GM12878 (cell line): Measurements from ENCODE around the gene CEP295NL. TPM values are rescaled to one million over a fixed set of nuclear protein-coding genes. Genes with fewer than 3 reads are reported as not detected.

ENCODE experiments used
- ATAC-seq: fragments of 200-7000 bp; cut with Tn5 transposase; 3 replicates; pipeline ENCODE4 v1.9.1; 2020; ENCODE audit warnings: mild to moderate bottlenecking, moderate library complexity
- BruUV-seq: library from RNA; stranded (reverse); fragments of 400-500 nt; replicated peaks from 2 replicates; lab custom pipeline; 2021; lab: Mats Ljungman, UMichigan
- CTCF ChIA-PET: fragments of 300-600 bp; sonication (Branson Sonifier 250); formaldehyde crosslinking; extraction: SDS; loops from one replicate; lab custom pipeline; 2021; ENCODE audit warnings: inconsistent platforms; lab: Yijun Ruan, JAX
- POLR2A ChIA-PET: fragments of 350-600 bp; formaldehyde crosslinking; extraction: SDS; loops from one replicate; lab custom pipeline; 2021; ENCODE audit warnings: inconsistent platforms; lab: Charles Lee
- RAD21 ChIA-PET: fragments of 300-600 bp; sonication (Branson Sonifier 250); formaldehyde crosslinking; loops from one replicate; lab custom pipeline; 2023; ENCODE audit warnings: antibody characterized with exemption; ENCODE audit not compliant: unreplicated experiment; lab: Charles Lee
- SMC1A ChIA-PET: fragments of 300-600 bp; sonication (Branson Sonifier 250); formaldehyde crosslinking; loops from one replicate; lab custom pipeline; 2023; ENCODE audit not compliant: unreplicated experiment, uncharacterized antibody; lab: Charles Lee
- DNase-seq: peaks from one replicate; pipeline ENCODE4 v3.0.0-alpha.2; 2011; ENCODE audit warnings: low read depth, low spot score
- FAIRE-seq: peaks from 3 replicates; lab custom pipeline; 2011; peaks lifted over from hg19 to GRCh38; lab: Jason Lieb, UNC
- H2AFZ ChIP-seq: 2 replicates; pipeline ENCODE4 v1.6.0; 2011; ENCODE audit warnings: low read depth, low read length, control low read depth; ENCODE audit not compliant: control insufficient read depth
- H3K27ac ChIP-seq: 2 replicates; pipeline ENCODE4 v1.5.1; 2011; ENCODE audit warnings: control low read depth; ENCODE audit not compliant: control insufficient read depth, insufficient read depth
- H3K27me3 ChIP-seq, 2 experiments: replicated peaks in 1 of 2; 2 replicates each; pipeline versions ENCODE4 v1.6.0 to v1.6.1; 2011; ENCODE audit warnings: low read length in 1 of 2; ENCODE audit not compliant: control insufficient read depth in 2 of 2, insufficient read depth in 2 of 2
- H3K36me3 ChIP-seq, 2 experiments: 2 replicates each; pipeline ENCODE4 v1.5.1; 2011; ENCODE audit warnings: low read length in 1 of 2; ENCODE audit not compliant: control insufficient read depth in 2 of 2, insufficient read depth in 2 of 2
- H3K4me1 ChIP-seq: 2 replicates; pipeline ENCODE4 v1.6.1; 2011; ENCODE audit warnings: mild to moderate bottlenecking, low read length, moderate library complexity, mixed read lengths; ENCODE audit not compliant: control insufficient read depth, insufficient read depth
- H3K4me2 ChIP-seq: 2 replicates; pipeline ENCODE4 v1.6.0; 2011; ENCODE audit warnings: control low read depth; ENCODE audit not compliant: control insufficient read depth, insufficient read depth
- H3K4me3 ChIP-seq: fragments of 200-600 bp; sonication (generic); 2 replicates; pipeline ENCODE4 v1.5.1; 2016
- H3K79me2 ChIP-seq: 2 replicates; pipeline ENCODE4 v1.6.0; 2011; ENCODE audit warnings: low read length; ENCODE audit not compliant: control insufficient read depth, insufficient read depth
- H3K9ac ChIP-seq: 2 replicates; pipeline ENCODE4 v1.8.0; 2011; ENCODE audit warnings: low read length, control low read depth, mixed read lengths; ENCODE audit not compliant: control insufficient read depth, insufficient read depth
- H3K9me3 ChIP-seq: replicated peaks from 3 replicates; pipeline ENCODE4 v1.5.1; 2011; ENCODE audit warnings: mild to moderate bottlenecking, low read length; ENCODE audit not compliant: control insufficient read depth, insufficient read depth
- H4K20me1 ChIP-seq: 2 replicates; pipeline ENCODE4 v1.6.0; 2011; ENCODE audit not compliant: control insufficient read depth, insufficient read depth
- CREB1 ChIP-seq: IDR thresholded peaks from 2 replicates; pipeline ENCODE4 v1.6.1; 2012; ENCODE audit warnings: low read depth, mild to moderate bottlenecking, inconsistent platforms
- SMC3 ChIP-seq: IDR thresholded peaks from 2 replicates; pipeline ENCODE4 v1.6.1; 2011; ENCODE audit warnings: low read length, improper control_type of control experiment, borderline replicate concordance
- SRF ChIP-seq, 2 experiments: IDR thresholded peaks; 2 replicates each; pipeline ENCODE4 v1.6.1; 2011; ENCODE audit warnings: low read depth in 2 of 2, low read length in 2 of 2, mild to moderate bottlenecking in 1 of 2, moderate library complexity in 1 of 2
- STAT3 ChIP-seq: IDR thresholded peaks from 2 replicates; pipeline ENCODE4 v1.6.1; 2011; ENCODE audit warnings: low read depth, low read length, improper control_type of control experiment
- WGBS: methylation state at CpG from one replicate; pipeline ENCODE4 v1.1.6; 2016; ENCODE audit warnings: low lambda C conversion rate; ENCODE audit not compliant: insufficient replicate concordance, insufficient coverage; ENCODE audit errors: missing lambda C conversion rate; 5-methylcytosine and 5-hydroxymethylcytosine counted together
- in situ Hi-C: fragments of 300-500 bp; cut with MboI; formaldehyde crosslinking; loops from 9 replicates; pipeline ENCODE4 v1.14.3; 2018; ENCODE audit warnings: mixed read lengths
- intact Hi-C: fragments of 100-400 bp; cut with micrococcal nuclease; formaldehyde crosslinking; loops from one replicate; pipeline ENCODE4 v1.14.2; 2022; ENCODE audit not compliant: unreplicated experiment
- polyA plus RNA-seq, 11 experiments: library from polyadenylated mRNA; depleted of rRNA in 4 of 11; unstranded in 6 of 11; stranded (reverse) in 5 of 11; fragments of >200 nt; fragmentation: Nextera tagmentation in 4 of 11; fragmentation: Illumina TruSeq in 1 of 11; extraction: Ambion mirVana in 4 of 11; extraction: Trizol in 1 of 11; gene quantifications; 1 replicate in 1 of 11; 2 replicates in 10 of 11; pipeline versions ENCODE4 v1.2.1 to v1.2.3, GENCODE V29; 2011 to 2016; ENCODE audit warnings: inconsistent platforms in 2 of 11, missing spikeins in 2 of 11, low read depth in 1 of 11
- total RNA-seq, 4 experiments: library from RNA; depleted of rRNA in 3 of 4; stranded (reverse); fragments of >200 nt in 3 of 4; fragmentation: Illumina TruSeq in 1 of 4; extraction: Trizol in 1 of 4; gene quantifications; 2 replicates each; pipeline versions ENCODE4 v1.2.1 to v1.2.3, GENCODE V29; 2013 to 2021

CEP295NL gene
- total and polyA plus RNA-seq, 10 of the 15 experiments (the other 5 are each of a cell fraction or from before 2014, with no cell fraction given), result not detected

DNA sequence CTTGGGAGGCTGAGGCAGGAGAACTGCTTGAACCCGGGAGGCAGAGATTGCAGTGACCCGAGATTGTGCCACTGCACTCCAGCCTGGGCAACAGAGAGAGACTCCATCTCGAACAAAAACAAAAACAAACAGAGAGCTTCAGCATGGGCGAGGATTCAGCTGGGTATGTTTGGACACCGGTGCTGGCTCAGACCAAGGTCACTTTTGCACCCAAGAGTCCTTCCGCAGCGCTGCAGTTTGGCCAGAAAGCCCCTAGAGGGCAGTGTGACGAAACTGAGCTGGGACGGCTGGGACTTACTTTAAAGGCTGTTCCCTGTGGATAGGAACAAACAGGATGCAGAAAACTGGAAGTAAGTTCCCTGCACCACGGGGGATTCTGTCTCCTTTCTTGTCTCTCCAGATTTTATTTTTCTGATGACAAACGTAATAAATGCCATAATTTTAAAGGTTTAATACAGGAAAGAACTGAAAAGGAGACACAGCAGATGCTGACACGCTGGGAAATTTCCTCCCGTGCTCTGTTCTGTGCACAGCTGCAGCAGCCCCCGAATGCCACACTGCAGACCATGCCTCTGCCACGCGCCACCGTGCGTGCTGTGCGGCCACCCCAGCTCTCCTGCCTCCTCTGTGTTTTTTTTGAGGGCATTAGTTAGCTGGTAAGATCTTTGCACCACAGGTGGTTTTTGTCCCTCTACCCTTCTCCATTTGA is 37.2 kb downstream of the CEP295NL start (continued):
- TF ChIP-seq SMC3, result peak; percentile 78
- TF ChIP-seq SRF (IDR thresholded peaks at IDR 0.05; ENCODE audit: low read depth in 2 of 2, low read length in 2 of 2), result no peak

DNA sequence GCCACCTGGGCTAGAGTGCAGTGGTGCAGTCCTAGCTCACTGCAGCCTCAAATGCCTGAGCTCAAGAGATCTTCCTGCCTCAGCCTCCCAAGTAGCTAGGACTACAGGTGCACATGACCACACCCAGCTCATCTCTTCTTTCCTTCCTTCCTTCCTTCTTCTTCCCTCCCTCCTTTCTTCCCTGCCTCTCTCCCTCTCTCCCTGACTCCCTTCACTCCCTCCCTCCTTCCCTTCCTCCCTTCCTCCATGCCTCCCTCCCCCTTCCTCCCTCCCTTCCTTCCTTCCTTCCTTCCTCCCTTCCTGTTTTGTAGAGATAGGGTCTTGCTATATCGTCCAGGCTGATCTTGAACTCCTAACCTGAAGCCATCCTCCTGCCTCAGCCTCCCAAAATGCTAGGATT is 38.9 kb downstream of the CEP295NL start:
- ATAC-seq (no peak), DNase-seq (no peak), FAIRE-seq (no peak)
- ChIA-PET RAD21 (no interaction called here), CTCF (interaction anchor here (1.1 to 7.1 kb wide), 4 partner anchors 12 to 198 kb away, joined by 3 to 59 read pairs (median 6); no protein-coding TSS in a partner anchor), POLR2A (no interaction called here), SMC1A (no interaction called here)
- no TSS peak for BruUV-seq
- Histone ChIP-seq H4K20me1 (no peaks in the 10 kb centered on the region), H3K27me3 (0 out of 4 replicates have a peak, but pooled peaks cover 0 to 1% of the 10 kb centered on the region in 2 experiments), H3K9me3 (no peaks in the 10 kb centered on the region), H3K79me2 (no peaks in the 10 kb centered on the region), H3K4me2 (no peak overlapping the region), H2AFZ (no peak overlapping the region), H3K4me1 (no peaks in the 10 kb centered on the region), H3K9ac (no peak overlapping the region), H3K27ac (no peak overlapping the region), H3K36me3 (no peaks in the 10 kb centered on the region), H3K4me3 (no peak overlapping the region)
- no peak for TF ChIP-seq STAT3
- TF ChIP-seq CREB1, result no peak
- in situ Hi-C loops, result loop anchor here (5.0 kb wide), 1 partner anchor 103 kb away; no protein-coding TSS in a partner anchor
- intact Hi-C loops, result no loop called here
- WGBS, result no CpG with 5 or more reads among the region's 1 CpG
